HG03196 (cell line): ENCODE data around the gene NELFE.
"Not testable (repeated sequence)": the region's sequence is repeated elsewhere in the genome, so short reads cannot be mapped to it uniquely, and the experiment has no call there.

Source experiments
- ATAC-seq: cut with Tn5 transposase; IDR thresholded peaks from one replicate; pipeline ENCODE4 v1.9.1; 2021; ENCODE audit not compliant: unreplicated experiment

The NELFE gene

DNA sequence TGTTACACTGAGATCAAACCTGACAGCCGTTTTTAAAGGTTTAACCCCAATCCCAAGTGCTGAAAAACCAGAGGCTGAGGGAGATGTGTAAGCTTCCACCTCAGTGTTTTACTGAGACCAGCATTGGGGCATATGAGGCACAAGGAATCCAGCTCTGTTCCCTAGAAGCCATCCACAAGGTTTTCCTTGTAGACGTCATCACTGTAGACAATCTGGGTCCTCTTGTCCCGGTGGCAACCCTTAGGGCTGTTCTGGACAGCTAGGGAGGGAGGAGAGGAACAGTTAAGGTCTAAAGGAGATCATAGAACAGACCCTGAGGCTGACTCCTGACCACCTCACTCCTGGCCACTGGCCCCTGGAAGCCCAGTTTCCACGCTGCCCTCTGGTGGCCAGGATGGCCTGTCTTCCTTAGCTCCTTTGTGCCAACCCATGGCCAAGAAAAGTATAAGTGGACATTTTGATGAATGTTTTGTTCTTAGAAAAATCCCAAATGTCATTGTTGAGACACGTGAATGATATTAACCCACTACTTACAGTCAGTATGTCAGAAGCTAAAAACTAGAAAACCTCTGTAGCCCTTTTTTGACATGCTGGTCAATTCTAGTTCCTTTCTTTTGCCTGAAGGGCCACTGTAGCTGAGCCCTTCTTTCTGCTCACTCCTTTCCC lies 6.5 kb downstream of the NELFE start:
- no peak for ATAC-seq

GRCh38 chr6:31949926-31950548 lies 8.7 kb downstream of the NELFE start:
- no peak for ATAC-seq

GRCh38 chr6:31948753-31949413 lies 9.9 kb downstream of the NELFE start:
- no peak for ATAC-seq

GRCh38 chr6:31948306-31948705 lies 10.5 kb downstream of the NELFE start:
- no peak for ATAC-seq

GRCh38 chr6:31947864-31948263 lies 10.9 kb downstream of the NELFE start:
- ATAC-seq = no peak

DNA sequence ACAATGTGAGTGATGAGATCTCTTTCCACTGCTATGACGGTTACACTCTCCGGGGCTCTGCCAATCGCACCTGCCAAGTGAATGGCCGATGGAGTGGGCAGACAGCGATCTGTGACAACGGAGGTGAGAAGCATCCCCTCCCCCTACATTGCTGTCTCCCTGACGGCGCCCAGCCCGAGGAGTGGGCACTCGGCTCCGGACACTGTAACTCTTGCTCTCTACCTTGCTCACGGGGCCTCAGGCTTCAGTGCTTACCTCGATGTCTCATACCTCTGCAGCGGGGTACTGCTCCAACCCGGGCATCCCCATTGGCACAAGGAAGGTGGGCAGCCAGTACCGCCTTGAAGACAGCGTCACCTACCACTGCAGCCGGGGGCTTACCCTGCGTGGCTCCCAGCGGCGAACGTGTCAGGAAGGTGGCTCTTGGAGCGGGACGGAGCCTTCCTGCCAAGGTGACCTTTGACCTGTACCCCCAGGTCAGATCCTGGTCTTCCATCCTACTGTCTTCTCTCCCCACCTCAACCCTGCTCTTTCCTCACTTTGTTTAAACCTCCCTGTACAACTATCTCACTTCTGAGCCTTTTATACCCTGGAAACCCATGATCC lies 11.6 kb downstream of the NELFE start:
- ATAC-seq = no peak

DNA sequence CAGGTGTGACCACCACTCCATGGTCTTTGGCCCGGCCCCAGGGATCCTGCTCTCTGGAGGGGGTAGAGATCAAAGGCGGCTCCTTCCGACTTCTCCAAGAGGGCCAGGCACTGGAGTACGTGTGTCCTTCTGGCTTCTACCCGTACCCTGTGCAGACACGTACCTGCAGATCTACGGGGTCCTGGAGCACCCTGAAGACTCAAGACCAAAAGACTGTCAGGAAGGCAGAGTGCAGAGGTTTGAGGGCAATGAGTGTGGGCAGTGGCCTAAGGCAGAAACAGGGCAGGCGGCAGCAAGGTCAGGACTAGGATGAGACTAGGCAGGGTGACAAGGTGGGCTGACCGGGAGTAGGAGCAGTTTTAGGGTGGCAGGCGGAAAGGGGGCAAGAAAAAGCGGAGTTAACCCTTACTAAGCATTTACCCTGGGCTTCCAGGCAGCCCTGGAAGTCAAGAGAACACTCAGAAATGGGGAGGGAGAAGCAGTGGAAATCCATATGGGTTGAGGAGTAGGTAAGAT lies 12.3 kb downstream of the NELFE start:
- no peak for ATAC-seq

GRCh38 chr6:31945507-31946369 lies 13.0 kb downstream of the NELFE start, which contains the start of gene CFB:
Gene CFB (plus strand): TSS chr6:31946095. CDS start chr6:31946222, 127 bp downstream.
- no peak for ATAC-seq

GRCh38 chr6:31945154-31945506 lies 13.6 kb downstream of the NELFE start:
- no peak for ATAC-seq

GRCh38 chr6:31943742-31944141 lies 15.0 kb downstream of the NELFE start:
- no peak for ATAC-seq

DNA sequence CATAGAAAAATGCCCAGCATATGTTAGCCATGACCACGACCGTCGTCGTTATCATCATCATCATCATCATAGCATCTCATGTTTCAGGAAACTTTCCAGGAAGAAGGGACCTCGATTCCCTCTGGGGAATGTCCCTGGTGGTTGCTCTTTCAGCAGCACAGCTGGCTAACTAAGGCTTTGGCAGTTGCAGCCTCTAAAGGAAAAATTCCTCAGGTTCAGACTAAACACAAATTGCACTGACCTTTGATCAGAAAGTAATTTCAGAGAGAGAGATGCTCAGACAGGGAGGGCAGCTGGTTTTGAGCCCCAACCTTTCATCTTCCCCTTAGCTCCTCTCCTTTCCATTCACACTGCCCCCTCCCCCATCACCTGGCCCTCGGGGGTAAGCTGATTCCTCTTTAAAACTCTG lies 18.5 kb downstream of the NELFE start:
- ATAC-seq = no peak

GRCh38 chr6:31935823-31936222 lies 22.9 kb downstream of the NELFE start:
- no peak for ATAC-seq

DNA sequence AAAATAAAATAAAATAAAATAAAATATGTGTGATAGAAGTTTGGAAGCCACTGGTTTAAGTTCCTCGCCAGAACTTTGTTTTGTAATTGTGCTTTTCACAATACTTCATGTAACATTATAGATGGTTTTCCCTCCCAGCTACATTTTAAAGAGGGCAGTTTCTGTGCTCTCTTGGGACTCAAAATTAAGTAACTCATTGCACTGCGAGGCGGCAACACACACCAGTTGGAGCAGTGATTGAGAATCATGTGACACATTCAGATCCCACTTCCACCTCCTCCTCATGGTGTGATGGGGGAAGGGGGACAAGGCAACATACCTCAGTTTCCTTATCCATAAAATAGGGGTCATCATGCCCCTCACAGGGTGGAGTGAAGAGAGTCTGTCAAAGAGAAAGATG lies 23.8 kb downstream of the NELFE start:
- ATAC-seq = no peak

GRCh38 chr6:31933537-31933936 lies 25.2 kb downstream of the NELFE start:
- ATAC-seq = no peak

DNA sequence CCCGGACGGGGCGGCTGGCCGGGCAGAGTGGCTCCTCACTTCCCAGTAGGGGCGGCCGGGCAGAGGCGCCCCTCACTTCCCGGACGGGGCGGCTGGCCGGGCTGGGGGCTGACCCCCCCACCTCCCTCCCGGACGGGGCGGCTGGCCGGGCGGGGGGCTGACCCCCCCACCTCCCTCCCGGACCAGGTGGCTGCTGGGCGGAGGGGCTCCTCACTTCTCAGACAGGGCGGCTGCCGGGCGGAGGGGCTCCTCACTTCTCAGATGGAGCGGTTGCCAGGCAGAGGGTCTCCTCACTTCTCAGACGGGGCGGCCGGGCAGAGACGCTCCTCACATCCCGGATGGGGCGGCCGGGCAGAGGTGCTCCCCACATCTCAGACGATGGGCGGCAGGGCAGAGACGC lies 26.6 kb downstream of the NELFE start:
- ATAC-seq = not testable (repeated sequence)

GRCh38 chr6:31930962-31931361 lies 27.8 kb downstream of the NELFE start:
- no peak for ATAC-seq

- no peak for ATAC-seq
These were observed 30.2 kb downstream of the NELFE start for GRCh38 chr6:31928672-31928939.

GRCh38 chr6:31927863-31928671 lies 30.7 kb downstream of the NELFE start:
- ATAC-seq = no peak

DNA sequence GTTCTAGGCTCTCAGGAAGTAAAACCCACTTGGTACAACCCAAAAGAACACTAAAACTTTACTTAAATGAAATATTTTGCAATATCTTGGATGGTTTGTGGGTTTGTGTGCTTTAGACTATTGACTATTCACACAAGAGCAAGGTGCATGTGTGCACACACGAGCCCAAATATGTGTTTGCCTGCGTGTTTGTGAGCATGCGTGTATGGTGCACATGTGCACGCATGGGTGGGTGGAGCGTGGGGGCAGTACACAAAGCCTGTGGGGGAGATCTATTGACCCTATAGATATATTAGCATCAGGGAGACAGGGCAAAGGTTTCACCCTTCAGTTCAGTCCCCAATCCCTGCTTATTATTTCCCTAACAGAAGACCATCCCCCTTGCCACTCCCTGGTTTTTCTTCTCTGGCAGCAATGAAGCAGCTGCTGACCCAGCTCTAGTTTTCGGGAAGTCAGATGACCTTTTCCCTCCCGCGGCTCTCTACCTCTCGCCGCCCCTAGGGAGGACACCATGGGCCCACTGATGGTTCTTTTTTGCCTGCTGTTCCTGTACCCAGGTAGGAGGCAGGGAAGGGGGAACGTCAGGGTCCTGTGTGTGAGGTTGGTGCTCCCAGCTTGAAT lies 31.4 kb downstream of the NELFE start, which contains the start of gene C2:
TSS of gene C2 (plus strand) at position 476 of the 621 bp plus-strand sequence. CDS start at position 512, 36 bp downstream.
- ATAC-seq = no peak

DNA sequence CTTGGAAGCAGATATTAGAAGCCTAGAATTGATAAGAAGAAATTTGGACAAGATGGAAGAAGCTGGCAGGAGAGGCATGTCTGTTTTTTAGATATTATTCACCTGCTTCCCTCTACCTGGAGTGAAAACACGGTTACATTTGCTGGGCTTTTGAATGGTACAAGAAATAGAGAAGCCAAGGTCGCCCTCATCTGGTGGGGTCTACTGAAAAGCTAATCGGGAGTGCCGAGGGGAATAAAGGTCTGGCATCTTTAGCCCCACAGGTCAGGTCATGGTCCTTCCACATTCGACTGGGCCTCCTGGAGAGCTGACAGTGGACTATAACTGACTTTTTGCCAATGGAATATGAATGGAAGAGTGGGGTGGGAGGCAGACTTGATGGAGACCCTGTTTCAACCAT lies 35.8 kb downstream of the NELFE start:
- ATAC-seq = no peak
